ENCODE data around the gene S100A12.

The S100A12 gene

DNA sequence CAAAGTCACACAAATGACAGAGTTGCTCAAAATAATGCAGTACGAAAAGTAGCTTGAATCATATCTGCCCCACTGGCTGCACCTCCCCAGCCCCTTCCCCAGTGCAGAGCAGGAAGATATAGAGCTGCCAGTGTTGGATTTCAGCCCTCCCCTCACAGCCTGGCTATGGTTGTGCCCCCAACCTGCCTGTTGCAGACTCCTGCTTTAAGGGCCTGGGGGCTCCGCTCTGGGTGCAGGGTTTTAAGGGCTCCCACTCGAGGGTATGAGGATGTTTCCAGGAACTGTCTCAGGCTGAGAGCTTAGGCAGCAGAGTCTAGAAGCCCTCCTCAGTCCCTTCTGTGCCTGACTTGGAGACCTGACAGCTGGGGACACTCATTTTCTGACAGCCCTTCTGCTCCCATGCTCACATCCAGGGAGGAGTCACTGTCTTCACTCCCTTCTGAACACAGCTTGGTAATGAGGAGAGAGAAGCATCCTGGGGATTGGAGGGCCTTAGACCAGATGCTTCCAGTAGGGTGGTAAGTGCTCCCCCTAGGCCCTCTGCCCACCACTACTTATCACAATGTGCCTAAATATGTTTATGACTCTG is 13.1 kb downstream of the S100A12 start:
- DNase-seq (ENCODE audit: low read depth in 1 of 2, low spot score in 1 of 2), result no peak
- no peak overlapping the region for H3K4me3 ChIP-seq (replicated peaks; ENCODE audit: insufficient read depth, low read length)
- no peaks in the 10 kb centered on the region for H3K27me3 ChIP-seq (ENCODE audit: insufficient read depth, poor library complexity, severe bottlenecking)
- no peak for TF ChIP-seq SPI1 (IDR thresholded peaks at IDR 0.05; ENCODE audit: borderline replicate concordance, low read depth)
- no peak for TF ChIP-seq GABPA (IDR thresholded peaks at IDR 0.05; ENCODE audit: low read depth)
- TF ChIP-seq, protein P1, sequence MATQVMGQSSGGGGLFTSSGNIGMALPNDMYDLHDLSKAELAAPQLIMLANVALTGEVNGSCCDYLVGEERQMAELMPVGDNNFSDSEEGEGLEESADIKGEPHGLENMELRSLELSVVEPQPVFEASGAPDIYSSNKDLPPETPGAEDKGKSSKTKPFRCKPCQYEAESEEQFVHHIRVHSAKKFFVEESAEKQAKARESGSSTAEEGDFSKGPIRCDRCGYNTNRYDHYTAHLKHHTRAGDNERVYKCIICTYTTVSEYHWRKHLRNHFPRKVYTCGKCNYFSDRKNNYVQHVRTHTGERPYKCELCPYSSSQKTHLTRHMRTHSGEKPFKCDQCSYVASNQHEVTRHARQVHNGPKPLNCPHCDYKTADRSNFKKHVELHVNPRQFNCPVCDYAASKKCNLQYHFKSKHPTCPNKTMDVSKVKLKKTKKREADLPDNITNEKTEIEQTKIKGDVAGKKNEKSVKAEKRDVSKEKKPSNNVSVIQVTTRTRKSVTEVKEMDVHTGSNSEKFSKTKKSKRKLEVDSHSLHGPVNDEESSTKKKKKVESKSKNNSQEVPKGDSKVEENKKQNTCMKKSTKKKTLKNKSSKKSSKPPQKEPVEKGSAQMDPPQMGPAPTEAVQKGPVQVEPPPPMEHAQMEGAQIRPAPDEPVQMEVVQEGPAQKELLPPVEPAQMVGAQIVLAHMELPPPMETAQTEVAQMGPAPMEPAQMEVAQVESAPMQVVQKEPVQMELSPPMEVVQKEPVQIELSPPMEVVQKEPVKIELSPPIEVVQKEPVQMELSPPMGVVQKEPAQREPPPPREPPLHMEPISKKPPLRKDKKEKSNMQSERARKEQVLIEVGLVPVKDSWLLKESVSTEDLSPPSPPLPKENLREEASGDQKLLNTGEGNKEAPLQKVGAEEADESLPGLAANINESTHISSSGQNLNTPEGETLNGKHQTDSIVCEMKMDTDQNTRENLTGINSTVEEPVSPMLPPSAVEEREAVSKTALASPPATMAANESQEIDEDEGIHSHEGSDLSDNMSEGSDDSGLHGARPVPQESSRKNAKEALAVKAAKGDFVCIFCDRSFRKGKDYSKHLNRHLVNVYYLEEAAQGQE (IDR thresholded peaks at IDR 0.05; ENCODE audit: insufficient replicate concordance, low read depth), result no peak
- TF ChIP-seq POLR2AphosphoS5 (IDR thresholded peaks at IDR 0.05; ENCODE audit: low read depth), result no peak
- TF ChIP-seq, protein P2, sequence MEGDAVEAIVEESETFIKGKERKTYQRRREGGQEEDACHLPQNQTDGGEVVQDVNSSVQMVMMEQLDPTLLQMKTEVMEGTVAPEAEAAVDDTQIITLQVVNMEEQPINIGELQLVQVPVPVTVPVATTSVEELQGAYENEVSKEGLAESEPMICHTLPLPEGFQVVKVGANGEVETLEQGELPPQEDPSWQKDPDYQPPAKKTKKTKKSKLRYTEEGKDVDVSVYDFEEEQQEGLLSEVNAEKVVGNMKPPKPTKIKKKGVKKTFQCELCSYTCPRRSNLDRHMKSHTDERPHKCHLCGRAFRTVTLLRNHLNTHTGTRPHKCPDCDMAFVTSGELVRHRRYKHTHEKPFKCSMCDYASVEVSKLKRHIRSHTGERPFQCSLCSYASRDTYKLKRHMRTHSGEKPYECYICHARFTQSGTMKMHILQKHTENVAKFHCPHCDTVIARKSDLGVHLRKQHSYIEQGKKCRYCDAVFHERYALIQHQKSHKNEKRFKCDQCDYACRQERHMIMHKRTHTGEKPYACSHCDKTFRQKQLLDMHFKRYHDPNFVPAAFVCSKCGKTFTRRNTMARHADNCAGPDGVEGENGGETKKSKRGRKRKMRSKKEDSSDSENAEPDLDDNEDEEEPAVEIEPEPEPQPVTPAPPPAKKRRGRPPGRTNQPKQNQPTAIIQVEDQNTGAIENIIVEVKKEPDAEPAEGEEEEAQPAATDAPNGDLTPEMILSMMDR (IDR thresholded peaks at IDR 0.05; ENCODE audit: insufficient read depth, low read length), result no peak
- H3K27ac ChIP-seq (replicated peaks), result peak overlapping the region; percentile 91

DNA sequence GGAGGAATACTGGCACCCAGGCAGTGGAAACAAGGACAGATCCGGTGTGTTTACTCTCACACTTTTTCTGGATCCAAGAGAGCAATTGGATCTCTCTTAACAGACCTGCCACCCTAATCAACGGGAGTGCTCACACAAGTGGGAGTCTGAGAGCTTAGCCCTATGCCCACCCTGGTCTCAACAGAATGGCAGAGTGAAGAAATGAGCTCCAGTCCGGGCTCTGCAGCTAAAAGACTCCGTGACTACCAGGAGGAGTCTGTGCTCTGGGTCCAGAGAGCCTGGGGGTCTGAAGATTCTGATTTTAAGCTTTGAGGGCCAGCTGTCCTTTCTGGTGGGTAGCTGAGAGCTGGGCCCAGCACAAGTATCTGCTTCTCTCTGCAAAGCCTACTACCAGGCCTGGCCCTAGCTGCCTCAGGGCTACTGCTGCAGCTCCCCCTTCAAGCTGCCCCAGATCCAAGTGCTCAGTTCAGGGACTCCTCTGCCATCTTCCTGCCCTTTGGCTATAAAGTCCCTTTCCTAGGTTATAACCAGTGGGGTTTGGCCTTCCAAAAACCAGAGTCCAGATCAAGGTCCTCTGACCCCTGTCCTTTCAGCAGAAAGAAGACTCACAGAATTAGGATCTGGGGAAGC is 13.8 kb downstream of the S100A12 start:
- no peak for DNase-seq (ENCODE audit: low read depth in 1 of 2, low spot score in 1 of 2)
- Histone ChIP-seq H3K27me3 (ENCODE audit: insufficient read depth, poor library complexity, severe bottlenecking) (no peaks in the 10 kb centered on the region), H3K27ac (replicated peaks) (peak overlapping the region; percentile 91), H3K4me3 (replicated peaks; ENCODE audit: insufficient read depth, low read length) (no peak overlapping the region)
- no peak for TF ChIP-seq GABPA (IDR thresholded peaks at IDR 0.05; ENCODE audit: low read depth)
- TF ChIP-seq, protein P2 (IDR thresholded peaks at IDR 0.05; ENCODE audit: insufficient read depth, low read length), result no peak
- TF ChIP-seq, protein P1 (IDR thresholded peaks at IDR 0.05; ENCODE audit: insufficient replicate concordance, low read depth), result no peak
- TF ChIP-seq SPI1 (IDR thresholded peaks at IDR 0.05; ENCODE audit: borderline replicate concordance, low read depth), result no peak

DNA sequence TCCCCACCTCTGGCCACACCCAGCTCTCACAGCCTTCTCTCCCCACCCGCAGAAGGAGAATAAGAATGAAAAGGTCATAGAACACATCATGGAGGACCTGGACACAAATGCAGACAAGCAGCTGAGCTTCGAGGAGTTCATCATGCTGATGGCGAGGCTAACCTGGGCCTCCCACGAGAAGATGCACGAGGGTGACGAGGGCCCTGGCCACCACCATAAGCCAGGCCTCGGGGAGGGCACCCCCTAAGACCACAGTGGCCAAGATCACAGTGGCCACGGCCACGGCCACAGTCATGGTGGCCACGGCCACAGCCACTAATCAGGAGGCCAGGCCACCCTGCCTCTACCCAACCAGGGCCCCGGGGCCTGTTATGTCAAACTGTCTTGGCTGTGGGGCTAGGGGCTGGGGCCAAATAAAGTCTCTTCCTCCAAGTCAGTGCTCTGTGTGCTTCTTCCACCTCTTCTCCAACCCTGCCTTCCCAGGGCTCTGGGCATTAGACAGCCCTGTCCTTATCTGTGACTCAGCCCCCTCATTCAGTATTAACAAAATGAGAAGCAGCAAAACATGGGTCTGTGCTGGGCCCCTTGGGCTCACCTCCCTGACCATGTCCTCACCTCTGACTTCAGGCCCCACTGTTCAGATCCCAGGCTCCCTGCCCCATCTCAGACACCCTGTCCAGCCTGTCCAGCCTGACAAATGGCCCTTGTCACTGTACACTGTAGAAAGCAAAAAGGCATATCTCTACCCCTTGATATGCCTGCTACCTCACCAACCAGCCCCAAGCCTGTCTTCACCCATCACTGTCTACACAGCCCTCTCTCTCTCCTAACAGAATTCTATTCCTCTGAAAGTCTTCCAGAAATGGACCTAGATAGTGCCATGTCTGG is 14.6 kb downstream of the S100A12 start:
- TF ChIP-seq, protein P1 (IDR thresholded peaks at IDR 0.05; ENCODE audit: insufficient replicate concordance, low read depth), result no peak
- no peak for TF ChIP-seq GABPA (IDR thresholded peaks at IDR 0.05; ENCODE audit: low read depth)
- TF ChIP-seq SPI1 (IDR thresholded peaks at IDR 0.05; ENCODE audit: borderline replicate concordance, low read depth), result no peak
- no peak; the same call in 1 of the 2 replicates for TF ChIP-seq POLR2AphosphoS5 (IDR thresholded peaks at IDR 0.05; ENCODE audit: low read depth)
- TF ChIP-seq, protein P2 (IDR thresholded peaks at IDR 0.05; ENCODE audit: insufficient read depth, low read length), result no peak
- no peaks in the 10 kb centered on the region for H3K27me3 ChIP-seq (ENCODE audit: insufficient read depth, poor library complexity, severe bottlenecking)
- no peak overlapping the region for H3K4me3 ChIP-seq (replicated peaks; ENCODE audit: insufficient read depth, low read length)
- H3K27ac ChIP-seq (replicated peaks), result peak overlapping the region; percentile 91
- peak in 1 of 2 experiments; percentile 59 for DNase-seq (ENCODE audit: low read depth in 1 of 2, low spot score in 1 of 2)

Data from HL-60 (cell line).